Measurements from ENCODE around the gene PARD3.

PARD3 gene

DNA sequence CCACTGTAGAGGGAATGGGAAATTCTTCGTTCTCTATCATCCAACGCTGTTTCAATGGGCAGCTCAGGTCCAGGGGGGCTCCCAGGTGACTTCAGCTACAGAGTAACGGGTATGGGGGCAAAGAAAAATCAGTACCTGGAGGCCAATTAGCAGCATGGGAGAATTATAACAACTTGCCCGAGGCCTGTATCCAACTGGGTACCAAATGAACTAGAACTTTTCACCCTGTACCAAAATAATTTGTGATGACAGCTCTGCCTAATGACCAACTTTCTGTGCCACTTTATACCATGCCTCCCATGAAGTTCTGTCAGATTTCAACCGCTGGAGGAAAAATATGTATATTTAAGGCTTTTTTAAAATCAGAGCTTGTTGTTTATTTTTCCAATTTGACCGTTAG lies 467.1 kb downstream of the PARD3 start:
- no peak for TF ChIP-seq CTCF (IDR thresholded peaks at IDR 0.05; ENCODE audit: insufficient read depth, low read length, poor library complexity, severe bottlenecking)
- Histone ChIP-seq H3K27me3 (replicated peaks; ENCODE audit: control insufficient read depth, insufficient read depth, low read length) (no peaks in the 10 kb centered on the region), H3K36me3 (ENCODE audit: control insufficient read depth, insufficient read depth, low read length) (no peaks in the 10 kb centered on the region), H3K4me3 (replicated peaks; ENCODE audit: low read depth, low read length) (no peak overlapping the region)
- no peak for DNase-seq (ENCODE audit: extremely low read depth, insufficient read length)

GRCh38 chr10:34347131-34347530 lies 468.0 kb downstream of the PARD3 start:
- DNase-seq (ENCODE audit: extremely low read depth, insufficient read length): no peak
- no peak for TF ChIP-seq CTCF (IDR thresholded peaks at IDR 0.05; ENCODE audit: insufficient read depth, low read length, poor library complexity, severe bottlenecking)
- no peak overlapping the region for H3K4me3 ChIP-seq (replicated peaks; ENCODE audit: low read depth, low read length)
- no peaks in the 10 kb centered on the region for H3K36me3 ChIP-seq (ENCODE audit: control insufficient read depth, insufficient read depth, low read length)
- no peaks in the 10 kb centered on the region for H3K27me3 ChIP-seq (replicated peaks; ENCODE audit: control insufficient read depth, insufficient read depth, low read length)

- Histone ChIP-seq H3K36me3 (ENCODE audit: control insufficient read depth, insufficient read depth, low read length) (no peaks in the 10 kb centered on the region), H3K27me3 (replicated peaks; ENCODE audit: control insufficient read depth, insufficient read depth, low read length) (no peaks in the 10 kb centered on the region), H3K4me3 (replicated peaks; ENCODE audit: low read depth, low read length) (no peak overlapping the region)
- TF ChIP-seq CTCF (IDR thresholded peaks at IDR 0.05; ENCODE audit: insufficient read depth, low read length, poor library complexity, severe bottlenecking): no peak
- DNase-seq (ENCODE audit: extremely low read depth, insufficient read length): no peak
Measured at GRCh38 chr10:34346516-34347100, 468.5 kb downstream of the PARD3 start.

DNA sequence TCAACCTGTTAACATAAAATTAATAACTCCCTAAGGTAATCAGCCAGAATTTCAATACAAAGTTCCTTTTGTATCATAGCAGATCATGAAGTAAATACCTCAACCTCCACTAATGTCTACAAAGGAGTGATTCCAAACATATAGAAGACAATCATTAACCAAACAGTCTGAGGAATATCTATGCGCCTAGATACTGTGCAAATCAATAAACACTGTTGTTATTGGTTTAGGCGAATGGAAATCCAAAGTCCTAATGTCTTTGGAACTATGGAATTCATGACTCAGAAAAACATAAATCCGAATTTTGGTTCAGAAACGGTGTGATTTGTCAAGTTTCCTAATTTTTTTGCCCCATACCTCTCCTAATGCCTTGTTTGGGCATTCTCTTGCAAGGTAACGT lies 469.7 kb downstream of the PARD3 start:
- Histone ChIP-seq H3K4me3 (replicated peaks; ENCODE audit: low read depth, low read length) (no peak overlapping the region), H3K27me3 (replicated peaks; ENCODE audit: control insufficient read depth, insufficient read depth, low read length) (no peaks in the 10 kb centered on the region), H3K36me3 (ENCODE audit: control insufficient read depth, insufficient read depth, low read length) (no peaks in the 10 kb centered on the region)
- no peak for TF ChIP-seq CTCF (IDR thresholded peaks at IDR 0.05; ENCODE audit: insufficient read depth, low read length, poor library complexity, severe bottlenecking)
- no peak for DNase-seq (ENCODE audit: extremely low read depth, insufficient read length)

- Histone ChIP-seq H3K36me3 (ENCODE audit: control insufficient read depth, insufficient read depth, low read length) (no peaks in the 10 kb centered on the region), H3K4me3 (replicated peaks; ENCODE audit: low read depth, low read length) (no peak overlapping the region), H3K27me3 (replicated peaks; ENCODE audit: control insufficient read depth, insufficient read depth, low read length) (no peaks in the 10 kb centered on the region)
- no peak for TF ChIP-seq CTCF (IDR thresholded peaks at IDR 0.05; ENCODE audit: insufficient read depth, low read length, poor library complexity, severe bottlenecking)
- DNase-seq (ENCODE audit: extremely low read depth, insufficient read length): no peak
Measured at GRCh38 chr10:34343764-34344163, 471.3 kb downstream of the PARD3 start.

DNA sequence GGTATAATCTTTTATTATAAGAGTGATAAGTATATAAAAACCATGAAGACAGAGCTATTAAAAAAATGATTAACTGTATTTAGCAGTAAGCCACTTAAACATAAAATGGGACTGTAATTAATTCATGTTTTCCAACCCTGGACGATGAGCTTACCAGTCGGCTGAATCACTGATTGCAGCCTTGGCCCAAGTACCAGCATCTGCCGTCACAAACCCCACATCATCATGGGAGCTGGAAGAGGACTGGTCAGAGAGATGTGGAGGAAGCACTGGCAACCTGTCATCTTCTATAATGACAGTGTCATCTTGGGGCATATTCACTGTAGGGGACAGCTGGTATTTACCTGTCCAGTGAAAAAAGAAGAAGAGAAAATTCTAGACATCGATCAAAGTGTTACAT lies 473.6 kb downstream of the PARD3 start:
- no peak for DNase-seq (ENCODE audit: extremely low read depth, insufficient read length)
- no peak for TF ChIP-seq CTCF (IDR thresholded peaks at IDR 0.05; ENCODE audit: insufficient read depth, low read length, poor library complexity, severe bottlenecking)
- no peaks in the 10 kb centered on the region for H3K36me3 ChIP-seq (ENCODE audit: control insufficient read depth, insufficient read depth, low read length)
- no peaks in the 10 kb centered on the region for H3K27me3 ChIP-seq (replicated peaks; ENCODE audit: control insufficient read depth, insufficient read depth, low read length)
- no peak overlapping the region for H3K4me3 ChIP-seq (replicated peaks; ENCODE audit: low read depth, low read length)

Measured in GM06990 (cell line).